ENCODE data around the gene LIG1. TPM values are rescaled to one million over a fixed set of nuclear protein-coding genes. Genes with fewer than 3 reads are reported as not detected.

LIG1 gene
- total and polyA plus RNA-seq, 2 donors (not counting 3 experiments of a cell fraction or from before 2014, with no cell fraction given): 64.0 to 94.7 TPM

DNA sequence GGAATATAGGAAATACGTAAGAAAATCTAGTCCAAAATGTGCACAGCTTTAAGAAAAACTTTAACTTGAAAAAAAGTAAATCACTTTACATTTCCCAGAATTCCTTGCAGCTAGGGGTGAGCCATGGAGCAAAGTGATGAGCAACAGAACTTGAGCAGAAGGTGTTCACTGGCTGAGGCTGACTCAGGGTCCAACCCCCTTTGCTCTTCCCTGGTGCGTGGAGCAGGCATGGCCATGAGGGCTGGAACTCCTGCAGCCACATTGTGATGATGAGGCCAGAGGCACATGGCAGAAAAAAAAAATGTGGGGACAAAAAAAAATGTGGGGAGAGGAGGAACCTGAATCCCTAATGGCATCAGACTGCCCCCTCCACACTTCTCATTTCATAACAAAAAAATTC is 49.6 kb downstream of the LIG1 start:
- intact Hi-C loops (cut with micrococcal nuclease): no loop called here
- dilution Hi-C loops (cut with MboI; ENCODE audit: extremely low pct_ligation_motif_present, low sequenced_read_pairs): no loop called here
- H3K79me2 ChIP-seq (ENCODE audit: control insufficient read depth, insufficient read depth, low read length): no peaks in the 10 kb centered on the region
- no peaks in the 10 kb centered on the region for H3K9me3 ChIP-seq (replicated peaks; ENCODE audit: control insufficient read depth, insufficient read depth, low read length)
- peaks cover 43% of the 10 kb centered on the region for H3K4me1 ChIP-seq (ENCODE audit: control insufficient read depth, extremely low read depth, insufficient read depth, low read length)
- no peak for FAIRE-seq
- ChIA-PET POLR2A (no interaction called here), CTCF (interaction anchor here (2.8 to 2.9 kb wide), 2 partner anchors 12 to 32 kb away, joined by 7 to 15 read pairs; no protein-coding TSS in a partner anchor)
- peak overlapping the region; percentile 96 for H3K27ac ChIP-seq (ENCODE audit: insufficient read depth, low read depth, low read length)
- no peak overlapping the region for H3K9ac ChIP-seq (replicated peaks; ENCODE audit: extremely low read depth, insufficient read depth, low read length)
- no peak overlapping the region for H2AFZ ChIP-seq (ENCODE audit: low read depth, low read length)
- no peak for DNase-seq (ENCODE audit: low read depth, low spot score)
- no peak overlapping the region for H3K4me3 ChIP-seq (replicated peaks in 1 of 3; ENCODE audit: insufficient read depth in 1 of 3, low read depth in 1 of 3, low read length in 3 of 3)
- H3K4me2 ChIP-seq (ENCODE audit: insufficient read depth, low read length): no peak overlapping the region
- TF ChIP-seq GATA2 (IDR thresholded peaks at IDR 0.05; ENCODE audit: insufficient read depth, insufficient read length, low read depth, low read length) (no peak), MYC (IDR thresholded peaks at IDR 0.05; ENCODE audit: low read depth, low read length) (no peak), FOS (IDR thresholded peaks at IDR 0.05; ENCODE audit: borderline replicate concordance, insufficient read depth, low read length) (no peak), POLR2AphosphoS5 (IDR thresholded peaks at IDR 0.05; ENCODE audit: insufficient read depth, low read depth, low read length) (no peak), JUN (IDR thresholded peaks at IDR 0.05; ENCODE audit: borderline replicate concordance, insufficient read depth, insufficient read length, low read depth) (no peak), EZH2 (IDR thresholded peaks at IDR 0.05; ENCODE audit: borderline replicate concordance, low read depth, low read length, severe bottlenecking) (no peak), POLR2A (IDR thresholded peaks at IDR 0.05; ENCODE audit: low read depth, low read length) (no peak)
- TF ChIP-seq, protein P1, sequence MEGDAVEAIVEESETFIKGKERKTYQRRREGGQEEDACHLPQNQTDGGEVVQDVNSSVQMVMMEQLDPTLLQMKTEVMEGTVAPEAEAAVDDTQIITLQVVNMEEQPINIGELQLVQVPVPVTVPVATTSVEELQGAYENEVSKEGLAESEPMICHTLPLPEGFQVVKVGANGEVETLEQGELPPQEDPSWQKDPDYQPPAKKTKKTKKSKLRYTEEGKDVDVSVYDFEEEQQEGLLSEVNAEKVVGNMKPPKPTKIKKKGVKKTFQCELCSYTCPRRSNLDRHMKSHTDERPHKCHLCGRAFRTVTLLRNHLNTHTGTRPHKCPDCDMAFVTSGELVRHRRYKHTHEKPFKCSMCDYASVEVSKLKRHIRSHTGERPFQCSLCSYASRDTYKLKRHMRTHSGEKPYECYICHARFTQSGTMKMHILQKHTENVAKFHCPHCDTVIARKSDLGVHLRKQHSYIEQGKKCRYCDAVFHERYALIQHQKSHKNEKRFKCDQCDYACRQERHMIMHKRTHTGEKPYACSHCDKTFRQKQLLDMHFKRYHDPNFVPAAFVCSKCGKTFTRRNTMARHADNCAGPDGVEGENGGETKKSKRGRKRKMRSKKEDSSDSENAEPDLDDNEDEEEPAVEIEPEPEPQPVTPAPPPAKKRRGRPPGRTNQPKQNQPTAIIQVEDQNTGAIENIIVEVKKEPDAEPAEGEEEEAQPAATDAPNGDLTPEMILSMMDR (IDR thresholded peaks at IDR 0.05; ENCODE audit: extremely low read depth in 1 of 2, insufficient read depth in 1 of 2, low read depth in 1 of 2, low read length in 2 of 2): no peak
- TF ChIP-seq, protein P2, sequence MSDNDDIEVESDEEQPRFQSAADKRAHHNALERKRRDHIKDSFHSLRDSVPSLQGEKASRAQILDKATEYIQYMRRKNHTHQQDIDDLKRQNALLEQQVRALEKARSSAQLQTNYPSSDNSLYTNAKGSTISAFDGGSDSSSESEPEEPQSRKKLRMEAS (IDR thresholded peaks at IDR 0.05; ENCODE audit: insufficient read depth, insufficient read length): no peak
- no peaks in the 10 kb centered on the region for H3K9me1 ChIP-seq (replicated peaks; ENCODE audit: control insufficient read depth, extremely low read depth, insufficient read depth, low read length)
- no TSS peak for BruUV-seq (replicated peaks)
- peaks cover 0 to 9% of the 10 kb centered on the region in 2 experiments for H3K36me3 ChIP-seq (ENCODE audit: control insufficient read depth in 2 of 2, extremely low read depth in 1 of 2, insufficient read depth in 2 of 2, low read length in 2 of 2)
- H3K27me3 ChIP-seq (ENCODE audit: control insufficient read depth in 2 of 2, insufficient read depth in 2 of 2, low read length in 2 of 2): no peaks in the 10 kb centered on the region
- no peaks in the 10 kb centered on the region for H4K20me1 ChIP-seq (replicated peaks; ENCODE audit: control insufficient read depth, extremely low read depth, insufficient read depth, low read length)

Data from endothelial cell of umbilical vein (primary cell).